H1 (cell line): ENCODE results near the gene PLA2R1. TPM values are rescaled to one million over a fixed set of nuclear protein-coding genes. Genes with fewer than 3 reads are reported as not detected.

ENCODE experiments used
- ATF2 ChIP-seq: IDR thresholded peaks from 2 replicates; pipeline ENCODE4 v1.6.1; 2012; ENCODE audit warnings: low read length, inconsistent platforms
- CHD1 ChIP-seq: IDR thresholded peaks from 2 replicates; pipeline ENCODE4 v1.6.1; 2012; ENCODE audit warnings: low read depth, low read length, improper control_type of control experiment
- CHD2 ChIP-seq: IDR thresholded peaks from 2 replicates; pipeline ENCODE4 v1.6.1; 2012; ENCODE audit warnings: low read length, improper control_type of control experiment
- CREB1 ChIP-seq: IDR thresholded peaks from 2 replicates; pipeline ENCODE4 v1.6.1; 2012; ENCODE audit warnings: inconsistent platforms
- CTBP2 ChIP-seq: IDR thresholded peaks from 2 replicates; pipeline ENCODE4 v1.7.0; 2011; ENCODE audit warnings: borderline replicate concordance, mild to moderate bottlenecking, moderate library complexity, mixed read lengths, low read length; ENCODE audit not compliant: insufficient read depth, insufficient read length
- E2F6 ChIP-seq: IDR thresholded peaks from 2 replicates; pipeline ENCODE4 v1.6.1; 2012; ENCODE audit warnings: inconsistent platforms
- EZH2 ChIP-seq: fragments of 200-600 bp; sonication (generic); IDR thresholded peaks from 2 replicates; pipeline ENCODE4 v1.7.1; 2012; ENCODE audit warnings: low read depth, mild to moderate bottlenecking, moderate library complexity, low read length, inconsistent platforms; ENCODE audit not compliant: severe bottlenecking
- FOSL1 ChIP-seq: IDR thresholded peaks from 2 replicates; pipeline ENCODE4 v1.6.1; 2011; ENCODE audit warnings: mild to moderate bottlenecking, low read depth, low read length, moderate library complexity; ENCODE audit not compliant: insufficient read depth
- HDAC6 ChIP-seq: IDR thresholded peaks from one replicate; pipeline ENCODE4 v1.7.1; 2012; ENCODE audit warnings: low read depth, mild to moderate bottlenecking, inconsistent platforms, low read length, moderate library complexity
- JUN ChIP-seq: IDR thresholded peaks from 2 replicates; pipeline ENCODE4 v1.6.1; 2011; ENCODE audit warnings: low read depth, mild to moderate bottlenecking, improper control_type of control experiment, low read length
- KDM5A ChIP-seq: fragments of 200-600 bp; IDR thresholded peaks from 2 replicates; pipeline ENCODE4 v1.7.1; 2012; ENCODE audit warnings: mild to moderate bottlenecking, low read length, inconsistent platforms, mixed read lengths
- MAFK ChIP-seq: IDR thresholded peaks from 2 replicates; pipeline ENCODE4 v1.6.1; 2012; ENCODE audit warnings: low read depth, mild to moderate bottlenecking, improper control_type of control experiment, low read length
- NANOG ChIP-seq: IDR thresholded peaks from 2 replicates; pipeline ENCODE4 v1.6.1; 2011; ENCODE audit warnings: low read length, low read depth, mild to moderate bottlenecking, inconsistent platforms; ENCODE audit not compliant: insufficient read depth, poor library complexity, severe bottlenecking
- POLR2A ChIP-seq, 2 experiments: IDR thresholded peaks; 1 replicate in 1 of 2; 2 replicates in 1 of 2; pipeline ENCODE4 v1.6.1; 2011; ENCODE audit warnings: low read depth in 2 of 2, low read length in 2 of 2, mild to moderate bottlenecking in 2 of 2; ENCODE audit errors: control extremely low read depth in 1 of 2
- RBBP5 ChIP-seq: IDR thresholded peaks from 2 replicates; pipeline ENCODE4 v1.7.1; 2012; ENCODE audit warnings: low read depth, mild to moderate bottlenecking, inconsistent platforms, low read length, moderate library complexity, borderline replicate concordance
- SAP30 ChIP-seq: fragments of 300-600 bp; sonication (generic); IDR thresholded peaks from 2 replicates; pipeline ENCODE4 v1.7.1; 2012; ENCODE audit warnings: low read length, moderate library complexity, mild to moderate bottlenecking, inconsistent platforms; ENCODE audit not compliant: insufficient read depth, insufficient replicate concordance
- SP1 ChIP-seq: IDR thresholded peaks from 2 replicates; pipeline ENCODE4 v1.6.1; 2011; ENCODE audit warnings: low read depth, low read length
- SP2 ChIP-seq: IDR thresholded peaks from 2 replicates; pipeline ENCODE4 v1.6.1; 2012; ENCODE audit warnings: mild to moderate bottlenecking, low read length, inconsistent platforms
- SRF ChIP-seq: IDR thresholded peaks from 2 replicates; pipeline ENCODE4 v1.6.1; 2011; ENCODE audit warnings: mild to moderate bottlenecking, low read depth, low read length, moderate library complexity
- SUZ12 ChIP-seq: fragments of 200-600 bp; sonication (generic); IDR thresholded peaks from 2 replicates; pipeline ENCODE4 v1.6.1; 2012; ENCODE audit warnings: mild to moderate bottlenecking, inconsistent platforms, low read length, moderate library complexity, mixed read lengths
- TAF7 ChIP-seq: optimal IDR thresholded peaks from 2 replicates; pipeline ENCODE3; 2011; ENCODE audit warnings: low read depth, mild to moderate bottlenecking, inconsistent platforms, low read length, moderate library complexity, borderline replicate concordance
- TBP ChIP-seq: IDR thresholded peaks from 2 replicates; pipeline ENCODE4 v1.6.1; 2011; ENCODE audit warnings: low read depth, low read length, improper control_type of control experiment
- TCF12 ChIP-seq: IDR thresholded peaks from 2 replicates; pipeline ENCODE4 v1.6.1; 2011; ENCODE audit warnings: low read depth, mild to moderate bottlenecking, low read length
- polyA plus RNA-seq, 7 experiments: library from polyadenylated mRNA; depleted of rRNA in 3 of 7; stranded (reverse) in 5 of 7; unstranded in 2 of 7; fragments of >200 nt in 5 of 7; fragments of 200-250 nt in 2 of 7; gene quantifications; 1 replicate in 5 of 7; 2 replicates in 1 of 7; 4 replicates in 1 of 7; pipeline versions ENCODE4 v1.2.1 to v1.2.3, GENCODE V29; 2011 to 2013; ENCODE audit warnings: missing spikeins in 2 of 7, mixed read lengths in 2 of 7
- total RNA-seq: library from RNA; stranded (reverse); fragmentation: NEBNext Ultra II Directional; extraction: Animal tissue kit (Norgen Biotek cat#: 25700); gene quantifications from 2 replicates; pipeline ENCODE4 v1.2.1, GENCODE V29; 2021

The PLA2R1 gene
- total and polyA plus RNA-seq, 2 of the 8 experiments (the other 6 are each of a cell fraction or from before 2014, with no cell fraction given): 0.65 to 1.5 TPM

GRCh38 chr2:160062292-160063005, at the start of gene PLA2R1 (continued):
- TF ChIP-seq E2F6 (peak; percentile 23; the same call in 1 of the 2 replicates), TAF7 (no peak), CHD2 (no peak), HDAC6 (no peak), EZH2 (peak; percentile 48), SRF (no peak), SP2 (no peak), CTBP2 (no peak), MAFK (no peak), NANOG (no peak), SAP30 (peak; percentile 59), CREB1 (no peak), JUN (no peak), TBP (no peak), SP1 (no peak), CHD1 (no peak), TCF12 (no peak), SUZ12 (no peak), POLR2A (IDR thresholded peaks at IDR 0.05; ENCODE audit: control extremely low read depth in 1 of 2, low read depth in 2 of 2, low read length in 2 of 2) (peak in 1 of 2 experiments; percentile 41; a peak in 1 of 3 replicates), ATF2 (no peak), RBBP5 (peak; percentile 85; the same call in 1 of the 2 replicates), FOSL1 (no peak), KDM5A (no peak)
